Panc1 (cell line): ENCODE results near the gene UNC5B.

Experiments
- CTCF ChIP-seq: fragments of 450-650 bp; IDR thresholded peaks from 2 replicates; pipeline ENCODE4 v1.5.1; 2017; ENCODE audit warnings: mild to moderate bottlenecking
- POLR2AphosphoS5 ChIP-seq: IDR thresholded peaks from 2 replicates; pipeline ENCODE4 v1.6.1; 2012; ENCODE audit warnings: mild to moderate bottlenecking, low read depth, low read length, moderate library complexity
- REST ChIP-seq, 2 experiments: IDR thresholded peaks; 2 replicates each; pipeline ENCODE4 v1.6.1; 2011 to 2012; ENCODE audit warnings: low read depth in 2 of 2, control low read depth in 1 of 2, low read length in 1 of 2, mild to moderate bottlenecking in 1 of 2, moderate library complexity in 1 of 2; ENCODE audit not compliant: insufficient read depth in 1 of 2
- SIN3A ChIP-seq: IDR thresholded peaks from 2 replicates; pipeline ENCODE4 v1.6.1; 2012; ENCODE audit warnings: low read depth, mild to moderate bottlenecking, low read length, moderate library complexity, borderline replicate concordance; ENCODE audit not compliant: insufficient read depth
- TCF7L2 ChIP-seq: IDR thresholded peaks from 2 replicates; pipeline ENCODE4 v1.6.1; 2011; ENCODE audit warnings: mild to moderate bottlenecking, low read depth, low read length, inconsistent platforms

GRCh38 chr10:71248210-71248609 is 35.8 kb downstream of the UNC5B start:
- no peak for TF ChIP-seq REST (IDR thresholded peaks at IDR 0.05; ENCODE audit: insufficient read depth in 1 of 2, low read depth in 2 of 2, low read length in 1 of 2)
- TF ChIP-seq CTCF: no peak
- TF ChIP-seq SIN3A: no peak
- TF ChIP-seq POLR2AphosphoS5: no peak
- no peak for TF ChIP-seq TCF7L2
